Caki2 (cell line): Measurements from ENCODE around the gene RAB6B. TPM values are rescaled to one million over a fixed set of nuclear protein-coding genes. Genes with fewer than 3 reads are reported as not detected.

Experiments
- DNase-seq: peaks from one replicate; pipeline ENCODE4 v3.0.0-alpha.2; 2015; ENCODE audit warnings: low read depth
- in situ Hi-C: cut with HindIII; loops from 2 replicates; pipeline ENCODE4 v1.10.0; 2016; ENCODE audit warnings: low sequenced_read_pairs, low pct_unique_long_range_greater_than_20kb, mixed read lengths
- total RNA-seq: library from RNA; depleted of rRNA; stranded (reverse); fragments of >200 nt; shearing (Covaris generic); gene quantifications from 2 replicates; pipeline ENCODE4 v1.2.3, GENCODE V29; 2014; ENCODE audit warnings: low replicate concordance

The RAB6B gene
- total RNA-seq, 1 experiment from 2014 or later, result 0.07 TPM

DNA sequence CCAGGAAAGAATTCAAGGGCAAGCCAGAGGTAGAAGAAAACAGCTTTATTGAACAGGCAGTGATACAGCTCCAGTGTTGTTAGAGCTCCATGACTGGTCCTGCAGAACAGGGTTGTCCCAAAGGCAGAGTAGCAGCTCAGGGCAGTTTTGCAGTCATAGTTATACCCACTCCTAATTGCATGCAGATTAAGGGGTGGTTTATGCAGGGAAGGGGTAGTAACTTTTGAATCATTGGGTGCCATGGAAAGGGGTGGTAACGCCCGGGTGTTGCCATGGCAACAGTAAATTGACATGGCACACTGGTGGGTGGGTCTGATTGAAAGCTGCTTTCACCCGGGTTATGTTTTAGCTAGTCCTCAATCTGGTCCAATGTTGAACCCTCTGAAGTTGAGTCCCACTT, 9.7 kb upstream of the RAB6B start:
- no peak for DNase-seq
- in situ Hi-C loops, result no loop called here

DNA sequence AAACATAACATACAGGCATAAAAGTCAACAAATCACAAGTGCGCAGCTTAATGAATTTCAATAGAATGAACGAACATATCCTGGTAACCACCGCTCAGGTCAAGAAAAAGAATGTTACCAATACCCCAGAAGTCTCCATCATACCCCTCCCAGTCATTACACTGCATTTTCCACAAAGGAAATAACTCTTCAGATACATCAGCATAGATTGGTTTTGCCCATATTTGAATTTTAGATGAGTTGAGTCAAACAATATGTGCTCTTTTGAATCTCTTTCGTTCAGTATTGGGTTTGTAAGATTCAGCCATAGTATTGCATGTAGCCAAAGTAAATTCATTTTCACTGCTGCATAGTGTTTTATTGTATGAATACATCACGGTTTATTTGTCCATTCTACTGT, 6.2 kb upstream of the RAB6B start:
- in situ Hi-C loops, result no loop called here
- DNase-seq, result no peak

DNA sequence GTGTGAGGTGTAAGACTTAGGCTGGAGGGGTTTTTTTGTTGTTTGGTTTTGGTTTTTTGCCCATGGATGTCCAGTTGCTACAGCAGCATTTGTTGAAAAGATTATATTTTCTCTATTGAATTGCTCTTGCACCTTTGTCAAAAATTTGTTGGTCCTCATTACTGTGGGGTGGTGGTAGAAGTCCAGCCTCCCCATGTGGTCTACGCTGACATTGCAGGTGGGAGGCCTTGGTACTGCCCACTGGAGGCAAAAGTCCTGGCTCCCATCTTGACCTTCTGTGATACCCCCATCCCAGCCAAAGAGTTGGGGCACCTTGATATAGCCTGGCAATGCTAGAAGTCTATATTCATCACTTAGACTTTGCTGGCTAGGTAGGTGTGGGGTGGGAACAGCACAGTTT, 5.4 kb upstream of the RAB6B start:
- DNase-seq, result no peak
- in situ Hi-C loops, result no loop called here

DNA sequence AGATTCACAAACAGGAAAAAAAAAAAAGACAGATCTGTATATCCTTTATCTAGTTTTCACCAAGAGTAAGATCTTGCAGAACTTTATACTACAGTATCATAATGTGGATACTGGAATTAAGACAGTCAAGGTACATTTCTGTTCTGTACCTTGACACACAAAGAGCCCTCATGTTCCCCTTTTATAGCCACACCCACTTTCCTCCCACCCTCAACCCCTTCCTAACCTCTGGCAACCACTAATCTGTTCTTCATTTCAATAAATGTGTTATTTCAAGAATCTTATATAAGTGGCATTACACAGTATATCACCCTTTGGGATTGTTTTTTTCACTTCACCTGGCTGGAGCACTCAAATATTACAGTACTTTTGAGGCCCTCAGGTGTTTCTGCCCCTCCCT, 3.6 kb upstream of the RAB6B start:
- in situ Hi-C loops, result no loop called here
- DNase-seq, result no peak

DNA sequence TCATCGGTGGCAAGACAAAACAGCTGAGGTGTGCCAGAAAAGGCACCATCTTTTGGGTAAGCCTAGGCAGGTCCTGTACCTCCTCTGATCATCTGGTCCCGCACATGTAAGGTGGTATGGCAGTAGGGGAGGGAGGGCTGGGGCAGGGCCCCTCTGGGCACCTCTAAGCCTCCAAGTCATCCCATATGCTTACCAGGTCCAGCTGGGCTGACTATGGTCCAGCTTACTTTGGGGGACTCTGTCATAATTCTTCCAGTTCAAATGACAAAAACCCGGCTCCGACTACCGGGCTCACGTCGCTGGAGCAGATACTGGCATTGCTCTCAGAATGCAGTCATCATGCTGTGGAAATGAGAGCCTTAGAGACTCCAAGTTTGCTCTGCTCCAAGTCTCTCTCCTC, 1.9 kb upstream of the RAB6B start:
- no peak for DNase-seq
- in situ Hi-C loops, result no loop called here

DNA sequence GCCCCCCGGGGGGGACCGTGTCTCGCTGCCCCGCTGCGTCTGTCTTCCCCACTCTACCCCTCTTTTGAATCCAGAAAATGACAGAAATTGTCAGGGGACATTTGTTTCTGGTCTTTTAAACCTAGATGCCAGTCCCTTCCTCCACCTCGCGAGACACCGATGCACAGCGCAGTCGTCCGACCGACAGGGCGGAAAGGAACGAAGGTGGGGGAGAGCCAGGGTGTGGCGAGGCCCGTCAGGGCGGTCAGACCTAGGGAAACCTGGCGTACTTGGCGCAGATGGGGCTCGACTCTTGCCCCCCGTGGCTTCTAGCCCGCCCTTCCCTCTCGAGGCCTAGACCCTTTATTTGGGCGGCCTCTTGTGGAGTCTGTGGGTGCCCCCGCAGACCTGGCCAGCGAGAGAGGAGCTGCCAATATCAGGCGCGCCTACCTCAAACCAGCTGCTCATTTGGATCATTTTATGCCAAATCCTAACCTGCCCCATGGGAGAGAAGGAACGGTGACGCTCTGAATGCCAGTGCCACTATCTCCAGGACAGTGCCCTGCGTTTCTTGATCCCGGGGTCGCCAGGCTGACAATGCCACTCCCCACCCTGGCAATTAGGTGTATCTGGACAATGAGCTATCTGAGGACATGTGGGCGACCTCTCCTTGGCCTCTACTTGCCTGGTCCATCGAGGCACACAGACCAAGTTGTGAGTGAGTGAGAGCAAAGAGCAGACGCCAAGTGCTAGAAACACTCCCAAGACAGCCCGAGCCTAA, 500 bp upstream of the RAB6B start:
- DNase-seq, result no peak
- in situ Hi-C loops, result no loop called here

DNA sequence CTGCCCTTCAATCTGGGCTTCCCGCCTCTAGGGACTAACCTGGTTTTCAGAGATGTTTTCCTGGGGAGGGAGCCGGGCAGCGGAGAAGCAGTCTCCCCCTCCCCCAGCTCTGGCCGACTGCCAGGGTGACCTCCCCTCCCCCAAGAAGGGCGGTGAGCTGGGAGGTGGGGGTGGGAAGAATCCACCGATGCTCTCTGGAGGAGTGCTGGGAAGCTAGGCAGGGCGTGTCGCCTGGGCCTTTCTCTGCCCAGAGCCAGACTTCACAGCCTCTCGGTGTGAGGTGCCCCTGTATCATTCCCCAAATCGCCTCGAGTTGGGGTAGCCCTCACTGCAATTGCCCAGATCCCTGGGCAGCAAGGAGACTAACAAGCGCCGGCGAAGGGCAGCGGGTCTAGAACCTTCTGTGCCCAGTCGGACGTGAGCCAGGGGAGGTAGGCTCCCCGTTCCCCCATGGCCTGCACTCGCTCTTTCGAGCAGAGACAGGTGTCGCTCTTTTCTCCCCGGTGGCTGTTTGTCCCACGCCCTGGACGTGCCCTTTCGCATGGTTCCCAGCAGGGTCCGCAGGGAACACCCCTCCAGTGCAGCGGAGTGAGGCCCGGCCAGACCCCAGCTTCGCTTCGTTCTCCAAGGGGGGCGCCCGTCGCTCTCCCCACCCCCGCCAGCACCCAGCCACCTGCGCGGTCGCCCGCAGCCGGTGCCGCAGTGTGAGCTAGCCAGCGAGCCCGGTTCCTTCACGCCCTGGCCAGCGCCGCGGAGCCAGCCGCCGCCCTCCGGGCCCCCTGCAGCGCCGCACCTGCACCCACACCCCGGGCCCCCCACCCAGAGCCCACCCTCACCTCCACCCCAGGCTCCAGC, 1.1 kb downstream of the RAB6B start:
- in situ Hi-C loops, result no loop called here

DNA sequence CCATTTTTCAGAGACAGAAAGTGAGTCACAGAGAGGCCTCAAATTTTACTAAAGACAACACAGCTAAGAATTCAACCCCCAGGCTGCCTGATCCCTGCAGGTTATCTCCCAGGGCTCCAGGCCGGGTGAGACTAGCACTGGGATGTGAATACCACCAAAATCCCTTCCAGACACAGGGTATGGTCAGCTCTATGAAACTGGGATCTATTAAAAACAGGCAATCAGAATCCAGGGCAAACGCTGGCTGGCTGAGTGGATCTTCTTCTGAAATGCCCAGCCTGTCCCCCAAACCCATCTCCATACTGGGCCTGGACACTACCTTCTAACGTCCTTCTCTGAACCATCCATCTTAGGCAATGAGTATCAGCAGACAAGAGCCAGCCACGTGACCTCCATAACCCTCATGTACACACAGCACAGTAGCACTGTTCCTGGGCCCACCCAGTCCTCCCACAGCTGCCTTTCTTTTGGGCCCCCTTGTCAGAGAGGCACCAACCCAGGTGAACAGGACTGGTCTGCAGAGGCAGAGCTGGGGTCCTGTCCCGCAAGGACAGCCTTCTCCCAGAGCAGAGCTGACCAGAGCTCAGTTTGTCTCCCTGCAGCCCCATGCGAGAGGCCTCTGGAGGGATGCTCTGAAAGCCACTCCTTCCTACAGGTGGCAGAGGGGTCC, 1.9 kb downstream of the RAB6B start:
- in situ Hi-C loops, result no loop called here

More for the DNA sequence above, 1.1 kb downstream of the RAB6B start:
- no peak for DNase-seq

DNA sequence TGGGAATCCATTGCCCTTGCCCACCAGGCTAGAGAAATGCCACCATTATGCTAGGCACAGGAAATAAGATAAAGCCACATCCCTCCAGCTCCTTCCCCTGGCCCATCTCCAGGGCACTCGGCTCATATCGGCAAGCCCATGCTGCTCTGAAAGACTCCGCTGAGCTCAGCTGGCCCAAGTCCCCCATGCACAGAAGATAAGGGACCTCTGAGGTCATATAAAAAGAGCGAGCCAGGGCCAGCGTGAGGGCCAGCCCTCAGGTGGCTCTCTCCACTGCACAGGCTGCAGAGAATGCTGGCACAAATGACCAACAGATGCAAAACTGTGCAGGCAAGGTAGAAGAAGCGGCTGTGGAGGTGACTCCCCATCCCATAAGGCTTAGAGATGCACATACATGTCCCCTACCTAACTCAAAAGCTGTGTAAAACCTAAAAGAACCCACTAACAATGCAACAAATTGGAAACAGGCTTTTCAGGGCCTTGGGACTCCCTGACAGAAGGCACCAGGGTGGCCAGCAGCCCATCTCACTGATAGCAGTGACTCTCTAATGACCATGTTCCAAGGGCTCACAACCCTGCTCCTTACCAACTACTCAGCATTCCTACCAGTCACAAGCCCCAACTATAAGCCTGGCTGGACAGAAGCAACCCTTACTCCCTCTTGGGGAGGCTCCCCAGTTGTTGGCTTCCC, 3.0 kb downstream of the RAB6B start:
- no peak for DNase-seq
- in situ Hi-C loops, result no loop called here

More for the DNA sequence above, 1.9 kb downstream of the RAB6B start:
- DNase-seq, result no peak

DNA sequence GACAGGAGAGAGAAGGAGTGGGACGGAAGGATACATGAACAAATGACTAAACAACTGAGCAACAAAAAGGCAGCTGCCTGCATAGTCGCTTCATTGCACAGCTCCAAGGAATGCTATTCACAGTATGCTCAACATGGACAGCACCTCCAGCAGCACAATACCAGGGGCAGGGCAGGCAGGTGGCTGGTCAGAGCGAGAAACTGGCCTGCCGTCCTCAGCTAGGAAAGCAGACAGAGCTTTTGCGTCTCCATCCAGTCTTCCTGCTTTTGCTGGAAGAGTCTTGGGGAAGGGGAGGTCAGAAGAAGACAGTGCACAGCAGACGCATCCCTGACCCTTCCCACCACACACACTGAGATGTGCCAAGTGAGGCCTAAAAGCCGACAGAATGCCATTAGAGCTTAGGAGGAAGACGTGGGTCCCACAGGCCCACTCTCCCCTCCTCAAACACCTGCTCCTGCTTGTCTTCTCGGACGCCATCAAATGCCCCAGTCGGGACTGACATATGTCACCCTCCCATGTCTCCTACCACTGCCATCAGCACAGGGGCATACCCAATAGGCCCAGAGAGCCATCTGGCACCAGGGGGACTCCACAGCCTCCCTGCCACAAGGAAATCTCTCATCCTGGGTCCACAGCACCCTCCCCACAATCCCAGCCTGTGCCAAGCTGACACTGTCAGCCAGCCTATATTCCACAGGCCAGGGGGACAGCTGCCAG, 3.9 kb downstream of the RAB6B start:
- in situ Hi-C loops, result no loop called here

DNA sequence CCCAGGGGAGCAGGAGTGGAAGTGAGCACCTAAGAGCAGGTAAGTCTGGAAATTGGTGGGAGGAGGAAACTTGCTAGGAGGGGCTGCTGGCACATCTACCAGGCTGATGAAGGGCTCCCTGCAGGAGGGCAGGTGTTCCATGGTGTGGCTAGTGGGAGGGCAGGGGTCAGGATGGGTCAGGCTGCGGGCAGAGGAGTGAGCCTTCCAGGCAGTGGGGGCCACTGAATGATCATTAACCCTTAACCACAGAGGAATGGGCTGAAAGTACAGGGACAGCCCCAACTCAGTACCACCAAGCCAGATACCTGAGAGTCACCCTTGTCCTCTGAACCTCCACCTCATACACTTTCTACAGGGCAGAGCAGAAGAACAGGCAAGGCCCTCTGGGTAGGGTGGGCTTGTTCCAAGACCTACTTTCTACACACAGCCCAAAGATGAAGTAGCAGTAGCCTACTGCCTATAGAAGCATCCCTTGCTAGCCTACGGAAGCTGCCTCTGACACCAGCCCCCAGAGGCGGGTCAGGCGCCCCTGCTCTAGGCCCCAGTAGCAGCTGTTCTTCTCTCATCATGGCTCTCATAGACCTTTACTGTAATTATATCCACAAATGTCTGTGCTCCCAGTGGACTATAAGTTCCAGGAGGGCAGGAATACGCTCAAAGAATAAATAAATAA, 4.6 kb downstream of the RAB6B start:
- DNase-seq, result no peak
- in situ Hi-C loops, result no loop called here

More for the DNA sequence above, 3.9 kb downstream of the RAB6B start:
- DNase-seq, result no peak

DNA sequence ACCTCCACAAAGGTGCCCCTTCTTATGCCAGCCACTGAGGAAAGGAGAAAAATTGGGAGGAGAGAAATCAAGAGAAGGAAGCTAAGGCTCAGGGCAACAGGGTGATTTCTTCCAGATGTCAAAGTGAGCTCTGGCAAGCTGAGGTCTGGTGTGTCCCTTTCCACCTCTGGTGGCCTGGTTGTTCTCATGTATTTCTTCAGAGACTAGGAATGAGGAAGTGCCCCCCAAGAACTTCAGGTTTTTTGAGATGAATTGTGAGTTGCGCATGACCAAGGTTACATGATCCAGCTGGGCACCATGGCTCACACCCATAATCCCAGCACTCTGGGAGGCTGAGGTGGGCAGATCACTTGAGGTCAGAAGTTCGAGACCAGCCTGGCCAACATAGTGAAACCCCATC, 5.6 kb downstream of the RAB6B start:
- in situ Hi-C loops, result no loop called here
- no peak for DNase-seq

DNA sequence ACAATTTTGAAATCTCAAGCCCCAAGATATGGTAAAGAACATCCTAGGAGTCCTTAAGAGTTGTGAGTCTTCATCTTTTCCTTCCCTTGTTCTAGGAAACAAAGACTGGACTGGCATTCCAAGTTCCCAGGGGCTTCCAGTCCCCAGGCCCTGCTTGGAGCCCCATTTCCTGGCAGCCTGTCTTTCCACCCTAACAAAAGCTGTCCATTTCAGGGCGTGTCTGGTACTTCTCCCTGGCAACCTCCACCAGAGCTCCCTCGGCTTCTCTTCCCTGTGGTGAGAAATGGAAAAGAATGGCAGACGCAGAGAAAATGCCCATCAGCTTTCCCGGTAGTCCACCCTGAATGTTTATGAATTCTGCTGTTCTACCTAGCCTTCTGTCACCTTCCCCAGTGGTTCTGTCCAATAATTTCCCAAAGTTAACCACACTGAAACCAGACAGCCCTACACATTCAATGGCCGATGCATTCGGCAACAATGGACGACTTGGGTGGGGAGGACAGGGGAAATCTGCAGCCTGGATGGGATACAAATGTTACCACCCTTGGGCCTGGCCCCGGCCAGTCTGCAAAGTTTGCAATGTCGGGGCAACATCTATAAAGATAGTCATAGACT, 6.8 kb downstream of the RAB6B start:
- no peak for DNase-seq
- in situ Hi-C loops, result no loop called here

DNA sequence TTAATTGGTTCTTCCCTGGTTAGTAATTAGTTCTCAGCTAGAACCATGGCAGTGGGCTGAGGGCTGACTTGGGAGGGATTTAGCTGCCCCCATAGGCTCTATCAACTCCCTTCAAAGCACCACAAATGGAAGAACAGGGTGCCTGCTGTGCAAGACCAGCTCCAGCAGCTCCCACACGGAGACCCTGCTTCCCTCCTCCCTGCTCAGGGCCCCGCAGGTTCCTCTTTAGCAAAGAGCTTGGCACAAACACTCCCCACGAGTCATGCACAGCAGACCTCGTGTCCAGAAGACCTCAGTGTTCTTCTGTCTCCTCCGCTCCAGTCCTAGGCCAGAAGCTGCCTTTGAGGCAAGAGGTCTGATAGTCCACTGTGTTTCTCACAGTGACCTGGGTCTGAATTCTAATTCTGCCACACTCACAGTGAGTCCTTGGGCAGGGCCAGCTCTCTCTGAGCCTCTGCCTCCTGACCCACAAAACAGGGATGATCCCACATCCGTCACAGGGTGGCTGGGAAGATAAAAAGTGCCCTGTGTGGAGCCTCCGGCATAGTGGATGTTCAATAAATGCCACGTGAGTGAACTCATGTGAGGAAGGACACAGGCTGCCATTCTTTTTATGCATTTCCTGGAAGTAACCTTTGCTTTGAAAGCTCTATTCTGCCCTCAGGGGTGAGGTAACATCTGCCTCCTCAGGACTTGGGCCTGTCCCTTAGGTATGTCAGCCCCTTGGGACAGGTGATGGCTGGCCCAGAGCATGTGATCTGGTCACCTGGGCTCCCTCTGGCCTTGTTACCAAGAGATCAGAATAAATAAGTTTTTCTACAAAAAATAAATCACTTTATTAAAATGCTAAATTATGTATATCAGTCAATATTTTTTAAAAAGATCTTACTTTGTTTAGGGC, 7.6 kb downstream of the RAB6B start:
- DNase-seq, result no peak
- in situ Hi-C loops, result no loop called here

DNA sequence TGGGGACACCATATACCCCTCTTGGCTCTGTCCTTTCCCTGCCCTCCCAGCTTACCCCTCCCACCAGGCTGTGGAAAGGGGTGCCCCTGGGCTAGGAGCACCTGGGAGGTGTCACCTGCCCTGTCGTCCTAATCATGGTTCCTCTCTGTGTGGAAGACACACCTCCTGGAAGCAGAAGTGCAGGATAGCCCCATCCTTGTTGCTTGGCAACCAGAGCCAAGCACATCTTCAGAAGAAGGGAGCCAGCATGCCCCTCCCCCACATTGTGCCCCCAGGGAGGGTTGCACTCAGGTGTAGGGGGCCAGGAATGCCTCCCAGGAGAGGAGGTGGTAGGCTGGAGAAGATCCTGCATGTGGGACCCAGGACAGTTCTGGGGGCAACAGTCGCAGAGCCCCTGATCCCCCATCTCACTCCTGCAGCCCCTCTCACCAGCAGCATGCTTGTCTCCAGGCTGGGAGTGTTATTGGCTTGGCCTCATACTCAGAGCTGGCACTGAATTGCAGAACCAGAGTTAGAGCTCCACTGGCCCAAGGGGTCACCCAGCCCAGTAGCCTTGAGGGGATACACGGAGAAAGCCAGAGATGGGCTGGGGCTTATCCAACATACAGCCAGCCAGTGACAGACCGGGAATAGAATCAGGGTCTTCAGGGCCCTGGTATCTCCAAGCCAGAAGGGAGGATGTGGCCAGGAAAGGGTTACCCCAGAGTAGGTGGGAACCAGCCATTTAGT, 8.4 kb downstream of the RAB6B start:
- in situ Hi-C loops, result no loop called here

More for the DNA sequence above, 8.4 kb downstream of the RAB6B start:
- no peak for DNase-seq
